ENCODE measurements around the gene ARHGEF18. TPM values are rescaled to one million over a fixed set of nuclear protein-coding genes. Genes with fewer than 3 reads are reported as not detected.

Gene ARHGEF18
- total and polyA plus RNA-seq, 2 of the 13 experiments (the other 11 are each of a cell fraction or from before 2014, with no cell fraction given): 4.2 to 17.5 TPM

DNA sequence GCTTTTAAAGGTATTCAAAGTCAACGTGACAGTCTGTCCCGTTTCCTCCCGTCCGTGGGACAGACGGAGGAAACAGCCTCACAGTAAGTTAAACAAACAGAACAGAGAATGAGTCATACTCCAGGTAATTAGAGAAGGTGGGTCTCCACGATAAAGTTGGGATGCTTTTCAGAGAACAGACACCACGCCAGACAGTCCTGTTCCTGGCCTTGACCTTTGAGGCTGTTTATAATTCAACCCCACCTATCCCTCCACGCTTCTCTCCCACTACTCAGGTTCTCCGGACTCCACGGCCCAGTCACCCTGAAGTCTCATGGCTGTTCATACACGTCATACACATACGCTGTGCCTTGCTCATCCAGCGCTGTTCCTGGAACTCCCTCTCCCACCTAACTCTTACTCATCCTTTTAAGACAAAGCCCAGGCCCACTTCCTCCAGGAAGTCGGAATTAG, 42.5 kb downstream of the ARHGEF18 start (continued):
- TF ChIP-seq NR3C1 (CRISPR knock-in tag; IDR thresholded peaks at IDR 0.05) (no peak), ZBTB7B (CRISPR knock-in tag; IDR thresholded peaks at IDR 0.05) (0 out of 2 replicates have a peak, but pooled peaks have one; percentile 20), ZNF3 (CRISPR knock-in tag; IDR thresholded peaks at IDR 0.05) (no peak), PHF20 (CRISPR knock-in tag; IDR thresholded peaks at IDR 0.05) (no peak), GFI1 (CRISPR knock-in tag; IDR thresholded peaks at IDR 0.05; ENCODE audit: borderline replicate concordance) (no peak), KLF16 (CRISPR knock-in tag; IDR thresholded peaks at IDR 0.05) (no peak), NBN (conservative IDR thresholded peaks at IDR 0.05) (no peak), ZSCAN12 (CRISPR knock-in tag; IDR thresholded peaks at IDR 0.05) (no peak), ATF7-NPFF (CRISPR knock-in tag; IDR thresholded peaks at IDR 0.05; ENCODE audit: low read depth) (no peak)
- TF ChIP-seq, protein P1, sequence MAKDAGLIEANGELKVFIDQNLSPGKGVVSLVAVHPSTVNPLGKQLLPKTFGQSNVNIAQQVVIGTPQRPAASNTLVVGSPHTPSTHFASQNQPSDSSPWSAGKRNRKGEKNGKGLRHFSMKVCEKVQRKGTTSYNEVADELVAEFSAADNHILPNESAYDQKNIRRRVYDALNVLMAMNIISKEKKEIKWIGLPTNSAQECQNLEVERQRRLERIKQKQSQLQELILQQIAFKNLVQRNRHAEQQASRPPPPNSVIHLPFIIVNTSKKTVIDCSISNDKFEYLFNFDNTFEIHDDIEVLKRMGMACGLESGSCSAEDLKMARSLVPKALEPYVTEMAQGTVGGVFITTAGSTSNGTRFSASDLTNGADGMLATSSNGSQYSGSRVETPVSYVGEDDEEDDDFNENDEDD (CRISPR knock-in tag; IDR thresholded peaks at IDR 0.05; ENCODE audit: borderline replicate concordance): no peak
- TF ChIP-seq, protein P2, sequence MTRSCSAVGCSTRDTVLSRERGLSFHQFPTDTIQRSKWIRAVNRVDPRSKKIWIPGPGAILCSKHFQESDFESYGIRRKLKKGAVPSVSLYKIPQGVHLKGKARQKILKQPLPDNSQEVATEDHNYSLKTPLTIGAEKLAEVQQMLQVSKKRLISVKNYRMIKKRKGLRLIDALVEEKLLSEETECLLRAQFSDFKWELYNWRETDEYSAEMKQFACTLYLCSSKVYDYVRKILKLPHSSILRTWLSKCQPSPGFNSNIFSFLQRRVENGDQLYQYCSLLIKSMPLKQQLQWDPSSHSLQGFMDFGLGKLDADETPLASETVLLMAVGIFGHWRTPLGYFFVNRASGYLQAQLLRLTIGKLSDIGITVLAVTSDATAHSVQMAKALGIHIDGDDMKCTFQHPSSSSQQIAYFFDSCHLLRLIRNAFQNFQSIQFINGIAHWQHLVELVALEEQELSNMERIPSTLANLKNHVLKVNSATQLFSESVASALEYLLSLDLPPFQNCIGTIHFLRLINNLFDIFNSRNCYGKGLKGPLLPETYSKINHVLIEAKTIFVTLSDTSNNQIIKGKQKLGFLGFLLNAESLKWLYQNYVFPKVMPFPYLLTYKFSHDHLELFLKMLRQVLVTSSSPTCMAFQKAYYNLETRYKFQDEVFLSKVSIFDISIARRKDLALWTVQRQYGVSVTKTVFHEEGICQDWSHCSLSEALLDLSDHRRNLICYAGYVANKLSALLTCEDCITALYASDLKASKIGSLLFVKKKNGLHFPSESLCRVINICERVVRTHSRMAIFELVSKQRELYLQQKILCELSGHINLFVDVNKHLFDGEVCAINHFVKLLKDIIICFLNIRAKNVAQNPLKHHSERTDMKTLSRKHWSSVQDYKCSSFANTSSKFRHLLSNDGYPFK (CRISPR knock-in tag; IDR thresholded peaks at IDR 0.05; ENCODE audit: borderline replicate concordance): no peak
- TF ChIP-seq, protein P3, sequence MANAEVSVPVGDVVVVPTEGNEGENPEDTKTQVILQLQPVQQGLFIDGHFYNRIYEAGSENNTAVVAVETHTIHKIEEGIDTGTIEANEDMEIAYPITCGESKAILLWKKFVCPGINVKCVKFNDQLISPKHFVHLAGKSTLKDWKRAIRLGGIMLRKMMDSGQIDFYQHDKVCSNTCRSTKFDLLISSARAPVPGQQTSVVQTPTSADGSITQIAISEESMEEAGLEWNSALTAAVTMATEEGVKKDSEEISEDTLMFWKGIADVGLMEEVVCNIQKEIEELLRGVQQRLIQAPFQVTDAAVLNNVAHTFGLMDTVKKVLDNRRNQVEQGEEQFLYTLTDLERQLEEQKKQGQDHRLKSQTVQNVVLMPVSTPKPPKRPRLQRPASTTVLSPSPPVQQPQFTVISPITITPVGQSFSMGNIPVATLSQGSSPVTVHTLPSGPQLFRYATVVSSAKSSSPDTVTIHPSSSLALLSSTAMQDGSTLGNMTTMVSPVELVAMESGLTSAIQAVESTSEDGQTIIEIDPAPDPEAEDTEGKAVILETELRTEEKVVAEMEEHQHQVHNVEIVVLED (CRISPR knock-in tag; IDR thresholded peaks at IDR 0.05; ENCODE audit: borderline replicate concordance): no peak
- TF ChIP-seq, protein P4, sequence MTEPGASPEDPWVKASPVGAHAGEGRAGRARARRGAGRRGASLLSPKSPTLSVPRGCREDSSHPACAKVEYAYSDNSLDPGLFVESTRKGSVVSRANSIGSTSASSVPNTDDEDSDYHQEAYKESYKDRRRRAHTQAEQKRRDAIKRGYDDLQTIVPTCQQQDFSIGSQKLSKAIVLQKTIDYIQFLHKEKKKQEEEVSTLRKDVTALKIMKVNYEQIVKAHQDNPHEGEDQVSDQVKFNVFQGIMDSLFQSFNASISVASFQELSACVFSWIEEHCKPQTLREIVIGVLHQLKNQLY (CRISPR knock-in tag; IDR thresholded peaks at IDR 0.05): no peak
- TF ChIP-seq, protein P5, sequence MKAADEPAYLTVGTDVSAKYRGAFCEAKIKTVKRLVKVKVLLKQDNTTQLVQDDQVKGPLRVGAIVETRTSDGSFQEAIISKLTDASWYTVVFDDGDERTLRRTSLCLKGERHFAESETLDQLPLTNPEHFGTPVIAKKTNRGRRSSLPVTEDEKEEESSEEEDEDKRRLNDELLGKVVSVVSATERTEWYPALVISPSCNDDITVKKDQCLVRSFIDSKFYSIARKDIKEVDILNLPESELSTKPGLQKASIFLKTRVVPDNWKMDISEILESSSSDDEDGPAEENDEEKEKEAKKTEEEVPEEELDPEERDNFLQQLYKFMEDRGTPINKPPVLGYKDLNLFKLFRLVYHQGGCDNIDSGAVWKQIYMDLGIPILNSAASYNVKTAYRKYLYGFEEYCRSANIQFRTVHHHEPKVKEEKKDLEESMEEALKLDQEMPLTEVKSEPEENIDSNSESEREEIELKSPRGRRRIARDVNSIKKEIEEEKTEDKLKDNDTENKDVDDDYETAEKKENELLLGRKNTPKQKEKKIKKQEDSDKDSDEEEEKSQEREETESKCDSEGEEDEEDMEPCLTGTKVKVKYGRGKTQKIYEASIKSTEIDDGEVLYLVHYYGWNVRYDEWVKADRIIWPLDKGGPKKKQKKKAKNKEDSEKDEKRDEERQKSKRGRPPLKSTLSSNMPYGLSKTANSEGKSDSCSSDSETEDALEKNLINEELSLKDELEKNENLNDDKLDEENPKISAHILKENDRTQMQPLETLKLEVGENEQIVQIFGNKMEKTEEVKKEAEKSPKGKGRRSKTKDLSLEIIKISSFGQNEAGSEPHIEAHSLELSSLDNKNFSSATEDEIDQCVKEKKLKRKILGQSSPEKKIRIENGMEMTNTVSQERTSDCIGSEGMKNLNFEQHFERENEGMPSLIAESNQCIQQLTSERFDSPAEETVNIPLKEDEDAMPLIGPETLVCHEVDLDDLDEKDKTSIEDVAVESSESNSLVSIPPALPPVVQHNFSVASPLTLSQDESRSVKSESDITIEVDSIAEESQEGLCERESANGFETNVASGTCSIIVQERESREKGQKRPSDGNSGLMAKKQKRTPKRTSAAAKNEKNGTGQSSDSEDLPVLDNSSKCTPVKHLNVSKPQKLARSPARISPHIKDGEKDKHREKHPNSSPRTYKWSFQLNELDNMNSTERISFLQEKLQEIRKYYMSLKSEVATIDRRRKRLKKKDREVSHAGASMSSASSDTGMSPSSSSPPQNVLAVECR (CRISPR knock-in tag; IDR thresholded peaks at IDR 0.05; ENCODE audit: borderline replicate concordance): no peak; the same call in 1 of the 2 replicates
- TF ChIP-seq, protein P6, sequence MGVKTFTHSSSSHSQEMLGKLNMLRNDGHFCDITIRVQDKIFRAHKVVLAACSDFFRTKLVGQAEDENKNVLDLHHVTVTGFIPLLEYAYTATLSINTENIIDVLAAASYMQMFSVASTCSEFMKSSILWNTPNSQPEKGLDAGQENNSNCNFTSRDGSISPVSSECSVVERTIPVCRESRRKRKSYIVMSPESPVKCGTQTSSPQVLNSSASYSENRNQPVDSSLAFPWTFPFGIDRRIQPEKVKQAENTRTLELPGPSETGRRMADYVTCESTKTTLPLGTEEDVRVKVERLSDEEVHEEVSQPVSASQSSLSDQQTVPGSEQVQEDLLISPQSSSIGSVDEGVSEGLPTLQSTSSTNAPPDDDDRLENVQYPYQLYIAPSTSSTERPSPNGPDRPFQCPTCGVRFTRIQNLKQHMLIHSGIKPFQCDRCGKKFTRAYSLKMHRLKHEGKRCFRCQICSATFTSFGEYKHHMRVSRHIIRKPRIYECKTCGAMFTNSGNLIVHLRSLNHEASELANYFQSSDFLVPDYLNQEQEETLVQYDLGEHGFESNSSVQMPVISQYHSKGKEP (CRISPR knock-in tag; IDR thresholded peaks at IDR 0.05): no peak
- TF ChIP-seq, protein P7, sequence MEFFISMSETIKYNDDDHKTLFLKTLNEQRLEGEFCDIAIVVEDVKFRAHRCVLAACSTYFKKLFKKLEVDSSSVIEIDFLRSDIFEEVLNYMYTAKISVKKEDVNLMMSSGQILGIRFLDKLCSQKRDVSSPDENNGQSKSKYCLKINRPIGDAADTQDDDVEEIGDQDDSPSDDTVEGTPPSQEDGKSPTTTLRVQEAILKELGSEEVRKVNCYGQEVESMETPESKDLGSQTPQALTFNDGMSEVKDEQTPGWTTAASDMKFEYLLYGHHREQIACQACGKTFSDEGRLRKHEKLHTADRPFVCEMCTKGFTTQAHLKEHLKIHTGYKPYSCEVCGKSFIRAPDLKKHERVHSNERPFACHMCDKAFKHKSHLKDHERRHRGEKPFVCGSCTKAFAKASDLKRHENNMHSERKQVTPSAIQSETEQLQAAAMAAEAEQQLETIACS (CRISPR knock-in tag; IDR thresholded peaks at IDR 0.05): no peak

Measured in HepG2 (cell line).